ENCODE data around the gene ACOX3.
"Not testable (repeated sequence)": the region's sequence is repeated elsewhere in the genome, so short reads cannot be mapped to it uniquely, and the experiment has no call there.

ACOX3 gene

GRCh38 chr4:8353158-8353669 lies 87.3 kb downstream of the ACOX3 start:
- H3K4me3 ChIP-seq (ENCODE audit: low read depth, low read length), result no peak overlapping the region
- TF ChIP-seq, protein P1, sequence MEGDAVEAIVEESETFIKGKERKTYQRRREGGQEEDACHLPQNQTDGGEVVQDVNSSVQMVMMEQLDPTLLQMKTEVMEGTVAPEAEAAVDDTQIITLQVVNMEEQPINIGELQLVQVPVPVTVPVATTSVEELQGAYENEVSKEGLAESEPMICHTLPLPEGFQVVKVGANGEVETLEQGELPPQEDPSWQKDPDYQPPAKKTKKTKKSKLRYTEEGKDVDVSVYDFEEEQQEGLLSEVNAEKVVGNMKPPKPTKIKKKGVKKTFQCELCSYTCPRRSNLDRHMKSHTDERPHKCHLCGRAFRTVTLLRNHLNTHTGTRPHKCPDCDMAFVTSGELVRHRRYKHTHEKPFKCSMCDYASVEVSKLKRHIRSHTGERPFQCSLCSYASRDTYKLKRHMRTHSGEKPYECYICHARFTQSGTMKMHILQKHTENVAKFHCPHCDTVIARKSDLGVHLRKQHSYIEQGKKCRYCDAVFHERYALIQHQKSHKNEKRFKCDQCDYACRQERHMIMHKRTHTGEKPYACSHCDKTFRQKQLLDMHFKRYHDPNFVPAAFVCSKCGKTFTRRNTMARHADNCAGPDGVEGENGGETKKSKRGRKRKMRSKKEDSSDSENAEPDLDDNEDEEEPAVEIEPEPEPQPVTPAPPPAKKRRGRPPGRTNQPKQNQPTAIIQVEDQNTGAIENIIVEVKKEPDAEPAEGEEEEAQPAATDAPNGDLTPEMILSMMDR (IDR thresholded peaks at IDR 0.05; ENCODE audit: borderline replicate concordance, insufficient read depth, low read depth, low read length), result no peak

- TF ChIP-seq, protein P1 (IDR thresholded peaks at IDR 0.05; ENCODE audit: borderline replicate concordance, insufficient read depth, low read depth, low read length), result no peak
- no peak overlapping the region for H3K4me3 ChIP-seq (ENCODE audit: low read depth, low read length)
Measured at GRCh38 chr4:8352368-8353157, 88.0 kb downstream of the ACOX3 start.

GRCh38 chr4:8351931-8352367 lies 88.6 kb downstream of the ACOX3 start:
- TF ChIP-seq, protein P1 (IDR thresholded peaks at IDR 0.05; ENCODE audit: borderline replicate concordance, insufficient read depth, low read depth, low read length), result no peak
- H3K4me3 ChIP-seq (ENCODE audit: low read depth, low read length), result no peak overlapping the region

DNA sequence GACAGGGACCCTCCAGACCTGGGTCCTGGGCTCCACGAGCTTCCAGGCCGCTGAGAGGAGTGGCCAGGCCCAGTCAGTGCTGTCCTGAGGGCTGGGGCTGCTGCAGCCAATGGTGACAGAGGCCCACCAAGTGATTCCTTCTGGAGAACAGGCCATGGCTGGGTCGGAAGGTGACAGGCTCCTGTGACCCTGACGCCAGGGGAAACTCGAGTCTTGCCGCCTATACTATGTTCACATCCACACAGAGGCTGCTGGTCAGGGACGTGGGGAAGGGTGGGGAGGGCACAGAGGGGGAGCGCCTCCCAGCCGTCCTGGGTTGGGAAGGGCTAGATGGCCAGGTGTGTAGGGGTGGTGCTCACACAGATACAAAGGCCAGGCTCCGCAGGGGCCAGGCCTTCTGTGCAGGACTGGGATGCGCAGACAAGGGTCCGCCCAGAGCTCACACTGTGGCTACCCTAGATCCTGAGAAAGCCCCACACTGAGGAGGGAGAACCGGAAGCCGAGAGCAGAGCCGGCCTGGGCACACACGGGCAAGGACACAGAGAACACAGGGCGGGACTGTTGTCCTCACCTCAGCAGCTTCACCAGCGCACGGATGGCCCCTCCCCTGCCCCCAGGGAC lies 89.6 kb downstream of the ACOX3 start:
- H3K4me3 ChIP-seq (ENCODE audit: low read depth, low read length), result no peak overlapping the region
- TF ChIP-seq, protein P1 (IDR thresholded peaks at IDR 0.05; ENCODE audit: borderline replicate concordance, insufficient read depth, low read depth, low read length), result no peak

DNA sequence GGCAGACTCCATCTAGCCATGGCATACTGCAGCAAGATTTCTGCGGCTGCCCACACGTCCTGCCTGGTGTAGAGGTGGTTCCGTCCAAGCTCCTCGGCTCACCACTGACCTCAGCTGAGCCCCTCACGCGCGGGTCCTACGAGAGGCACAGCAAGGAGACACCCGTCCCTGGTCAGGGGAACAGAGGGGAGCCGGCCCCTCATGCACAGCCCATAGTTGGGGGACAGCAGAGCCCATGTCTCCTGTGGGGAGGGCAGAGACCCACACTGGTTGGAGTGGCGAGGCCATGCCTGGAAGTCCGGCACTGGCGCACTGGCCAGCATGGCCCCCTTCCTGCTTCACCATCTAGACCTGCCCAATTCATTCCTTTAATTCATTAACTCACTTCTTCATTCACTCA lies 90.2 kb downstream of the ACOX3 start:
- H3K4me3 ChIP-seq (ENCODE audit: low read depth, low read length), result no peak overlapping the region

DNA sequence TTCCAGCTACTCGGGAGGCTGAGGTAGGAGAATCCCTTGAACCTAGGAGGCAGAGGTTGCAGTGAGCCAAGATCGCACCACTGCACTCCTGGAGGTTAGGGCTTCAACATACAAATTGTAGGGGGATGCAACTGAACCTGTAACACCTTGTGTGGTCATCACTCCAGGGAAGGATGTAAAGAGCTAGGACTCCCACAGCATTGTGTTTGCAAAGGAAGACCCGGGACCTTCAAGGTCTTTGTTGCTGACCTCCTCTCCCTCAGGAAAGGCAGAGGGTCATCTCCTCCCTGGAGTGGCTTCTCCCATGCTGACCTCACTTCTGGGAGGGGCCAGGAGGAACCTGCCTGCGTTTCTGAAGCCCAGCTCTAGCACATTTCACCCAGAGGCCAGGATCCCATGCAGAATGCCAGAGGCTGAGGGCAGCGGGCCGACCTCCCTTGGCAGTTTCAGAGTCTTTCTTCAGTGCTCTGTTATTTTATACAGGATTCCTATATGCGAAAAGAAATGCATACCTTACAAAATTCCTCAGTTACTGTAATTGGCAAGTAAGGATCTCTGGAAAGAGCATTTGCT lies 90.8 kb downstream of the ACOX3 start:
- TF ChIP-seq, protein P1 (IDR thresholded peaks at IDR 0.05; ENCODE audit: borderline replicate concordance, insufficient read depth, low read depth, low read length), result no peak
- H3K4me3 ChIP-seq (ENCODE audit: low read depth, low read length), result no peak overlapping the region

More for the DNA sequence above, 90.2 kb downstream of the ACOX3 start:
- TF ChIP-seq, protein P1 (IDR thresholded peaks at IDR 0.05; ENCODE audit: borderline replicate concordance, insufficient read depth, low read depth, low read length), result no peak

- not testable (repeated sequence) for H3K4me3 ChIP-seq (ENCODE audit: low read depth, low read length)
Measured at GRCh38 chr4:8349236-8349635, 91.3 kb downstream of the ACOX3 start.
